Left hindlimb (tissue), 1 donor: Measurements from ENCODE around the gene MUCL3.
A peak's percentile ranks its signal among the peaks of the same experiment; 100 is the strongest.
"Not testable (repeated sequence)": the region's sequence is repeated elsewhere in the genome, so short reads cannot be mapped to it uniquely, and the experiment has no call there.

Experiments used
- DNase-seq: peaks from one replicate; pipeline ENCODE4 v3.0.0-alpha.2; 2018

Gene MUCL3, protein sequence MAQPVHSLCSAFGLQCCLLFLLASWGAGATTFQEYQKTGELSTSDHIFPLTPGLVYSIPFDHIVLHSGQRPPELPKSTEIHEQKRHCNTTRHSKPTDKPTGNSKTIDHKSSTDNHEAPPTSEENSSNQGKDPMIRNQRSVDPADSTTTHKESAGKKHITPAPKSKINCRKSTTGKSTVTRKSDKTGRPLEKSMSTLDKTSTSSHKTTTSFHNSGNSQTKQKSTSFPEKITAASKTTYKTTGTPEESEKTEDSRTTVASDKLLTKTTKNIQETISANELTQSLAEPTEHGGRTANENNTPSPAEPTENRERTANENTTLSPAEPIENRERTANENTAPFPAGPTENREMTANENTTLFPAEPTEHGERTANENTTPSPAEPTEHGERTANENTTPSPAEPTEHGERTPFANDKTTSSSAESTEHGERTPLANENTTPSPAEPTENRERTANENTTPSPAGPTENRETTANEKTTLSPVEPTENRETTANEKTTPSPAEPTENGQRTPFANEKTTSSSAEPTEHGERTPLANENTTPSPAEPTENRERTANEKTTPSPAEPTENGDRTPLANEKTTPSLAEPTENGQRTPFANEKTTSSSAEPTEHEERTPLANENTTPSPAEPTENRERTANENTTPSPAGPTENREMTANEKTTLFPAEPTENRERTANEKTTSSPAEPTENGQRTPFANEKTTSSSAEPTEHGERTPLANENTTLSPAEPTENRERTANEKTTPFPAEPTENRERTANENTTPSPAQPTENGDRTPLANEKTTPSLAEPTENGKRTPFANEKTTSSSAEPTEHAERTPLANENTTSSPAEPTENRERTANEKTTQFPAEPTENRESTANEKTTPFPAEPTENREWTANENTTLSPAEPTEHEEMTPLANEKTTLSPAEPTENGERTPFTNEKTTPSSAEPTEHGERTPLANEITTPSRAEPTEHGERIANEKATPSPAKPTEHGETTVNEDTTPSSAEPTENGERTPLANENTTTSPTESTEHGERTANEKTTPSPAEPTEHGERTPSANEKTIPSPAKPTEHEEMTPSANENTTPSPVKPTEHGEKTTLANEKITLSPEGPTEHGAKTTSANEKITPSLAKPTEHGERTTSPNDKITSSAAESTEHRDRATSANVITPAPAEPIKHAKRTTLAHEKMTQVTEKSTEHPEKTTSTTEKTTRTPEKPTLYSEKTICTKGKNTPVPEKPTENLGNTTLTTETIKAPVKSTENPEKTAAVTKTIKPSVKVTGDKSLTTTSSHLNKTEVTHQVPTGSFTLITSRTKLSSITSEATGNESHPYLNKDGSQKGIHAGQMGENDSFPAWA (N-terminal part only)

GRCh38 chr6:30940361-30940986, at the start of gene MUCL3:
MUCL3 (plus strand) TSS chr6:30940973; CDS start chr6:30941000, 27 bp downstream.
- DNase-seq, result no peak

- DNase-seq, result no peak
Observed at GRCh38 chr6:30891450-30891723, 49.4 kb upstream of the MUCL3 start.

DNA sequence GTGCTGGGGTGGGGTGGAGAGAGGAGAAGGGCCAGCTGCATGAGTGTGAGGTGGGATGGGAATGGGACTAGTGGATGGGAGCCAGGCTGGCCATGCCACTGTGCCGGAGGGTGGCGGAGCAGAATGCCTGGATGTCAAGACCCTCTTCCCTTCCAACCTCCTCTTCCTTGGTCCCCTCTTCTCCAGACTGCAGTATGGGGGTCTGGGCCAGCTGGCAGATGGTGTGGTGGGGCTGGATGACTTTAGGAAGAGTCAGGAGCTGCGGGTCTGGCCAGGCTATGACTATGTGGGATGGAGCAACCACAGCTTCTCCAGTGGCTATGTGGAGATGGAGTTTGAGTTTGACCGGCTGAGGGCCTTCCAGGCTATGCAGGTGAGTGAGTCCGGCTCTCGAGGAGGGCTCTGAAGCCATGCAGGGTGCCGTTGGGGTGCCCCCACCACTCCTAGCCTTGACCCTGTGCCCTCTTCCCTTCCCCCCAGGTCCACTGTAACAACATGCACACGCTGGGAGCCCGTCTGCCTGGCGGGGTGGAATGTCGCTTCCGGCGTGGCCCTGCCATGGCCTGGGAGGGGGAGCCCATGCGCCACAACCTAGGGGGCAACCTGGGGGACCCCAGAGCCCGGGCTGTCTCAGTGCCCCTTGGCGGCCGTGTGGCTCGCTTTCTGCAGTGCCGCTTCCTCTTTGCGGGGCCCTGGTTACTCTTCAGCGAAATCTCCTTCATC, 48.8 kb upstream of the MUCL3 start:
- DNase-seq, result peak; percentile 14

DNA sequence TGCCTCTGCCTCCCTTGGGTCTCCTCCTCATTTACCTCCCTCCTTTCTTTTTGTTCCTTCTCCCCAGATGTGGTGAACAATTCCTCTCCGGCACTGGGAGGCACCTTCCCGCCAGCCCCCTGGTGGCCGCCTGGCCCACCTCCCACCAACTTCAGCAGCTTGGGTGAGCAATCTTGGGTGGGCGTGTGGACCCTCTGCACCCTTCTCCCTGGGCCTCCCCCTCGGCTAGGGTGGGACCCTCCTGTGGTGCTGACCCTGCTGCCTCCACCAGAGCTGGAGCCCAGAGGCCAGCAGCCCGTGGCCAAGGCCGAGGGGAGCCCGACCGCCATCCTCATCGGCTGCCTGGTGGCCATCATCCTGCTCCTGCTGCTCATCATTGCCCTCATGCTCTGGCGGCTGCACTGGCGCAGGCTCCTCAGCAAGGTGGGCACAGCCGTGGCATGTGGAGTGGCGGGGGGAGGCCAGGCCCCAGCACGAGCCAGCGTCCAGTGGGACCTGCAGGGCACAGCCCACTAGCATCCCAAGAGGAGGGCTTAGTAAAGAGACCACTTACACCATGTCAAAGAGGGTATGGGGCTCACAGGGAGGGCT, 47.7 kb upstream of the MUCL3 start:
- DNase-seq, result peak; percentile 13

DNA sequence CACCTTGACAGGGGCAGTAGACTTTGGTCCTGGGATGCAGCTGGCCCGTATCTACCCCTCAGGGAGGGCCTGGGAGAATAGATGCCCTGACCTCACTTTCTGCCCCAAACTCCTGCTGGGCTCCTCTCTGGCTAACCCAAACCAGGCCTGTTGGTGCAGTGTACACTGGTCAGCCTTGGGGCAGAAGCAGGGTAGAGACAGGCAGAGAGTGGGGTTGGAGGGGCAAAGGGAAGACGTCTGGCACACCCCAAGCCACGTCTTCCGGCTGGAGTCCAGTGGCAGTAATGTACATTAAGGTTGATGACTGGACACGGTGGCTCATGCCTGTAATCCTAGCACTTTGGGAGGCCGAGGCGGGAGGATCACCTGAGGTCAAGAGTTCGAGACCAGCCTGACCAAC, 47.1 kb upstream of the MUCL3 start:
- no peak for DNase-seq

- peak; percentile 21 for DNase-seq
Observed at GRCh38 chr6:30894381-30894780, 46.4 kb upstream of the MUCL3 start.

GRCh38 chr6:30894935-30895334, 45.8 kb upstream of the MUCL3 start:
- DNase-seq, result peak; percentile 2

- DNase-seq, result peak; percentile 6
Observed at GRCh38 chr6:30895343-30895742, 45.4 kb upstream of the MUCL3 start.

GRCh38 chr6:30896541-30896940, 44.2 kb upstream of the MUCL3 start:
- DNase-seq, result peak; percentile 22

GRCh38 chr6:30897882-30898281, 42.9 kb upstream of the MUCL3 start:
- peak; percentile 16 for DNase-seq

DNA sequence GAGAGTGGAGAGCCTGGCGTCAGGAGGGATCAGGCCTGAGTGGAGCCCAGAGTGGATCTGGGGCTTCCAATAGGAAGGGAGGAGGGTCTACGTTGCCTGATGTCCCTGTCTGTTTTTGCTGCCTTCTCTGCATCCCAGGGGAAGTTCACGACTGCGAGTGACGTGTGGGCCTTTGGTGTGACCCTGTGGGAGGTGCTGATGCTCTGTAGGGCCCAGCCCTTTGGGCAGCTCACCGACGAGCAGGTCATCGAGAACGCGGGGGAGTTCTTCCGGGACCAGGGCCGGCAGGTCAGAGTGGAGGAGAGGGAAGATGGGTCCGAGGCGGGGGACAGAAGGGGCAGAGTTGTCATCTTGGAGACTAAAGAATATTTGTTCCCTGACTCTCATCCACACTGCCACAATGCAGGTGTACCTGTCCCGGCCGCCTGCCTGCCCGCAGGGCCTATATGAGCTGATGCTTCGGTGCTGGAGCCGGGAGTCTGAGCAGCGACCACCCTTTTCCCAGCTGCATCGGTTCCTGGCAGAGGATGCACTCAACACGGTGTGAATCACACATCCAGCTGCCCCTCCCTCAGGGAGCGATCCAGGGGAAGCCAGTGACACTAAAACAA, 41.9 kb upstream of the MUCL3 start:
- peak; percentile 20 for DNase-seq

- DNase-seq, result no peak
Observed at GRCh38 chr6:30900863-30901417, 39.8 kb upstream of the MUCL3 start.

GRCh38 chr6:30901436-30901835, 39.3 kb upstream of the MUCL3 start:
- DNase-seq, result no peak

DNA sequence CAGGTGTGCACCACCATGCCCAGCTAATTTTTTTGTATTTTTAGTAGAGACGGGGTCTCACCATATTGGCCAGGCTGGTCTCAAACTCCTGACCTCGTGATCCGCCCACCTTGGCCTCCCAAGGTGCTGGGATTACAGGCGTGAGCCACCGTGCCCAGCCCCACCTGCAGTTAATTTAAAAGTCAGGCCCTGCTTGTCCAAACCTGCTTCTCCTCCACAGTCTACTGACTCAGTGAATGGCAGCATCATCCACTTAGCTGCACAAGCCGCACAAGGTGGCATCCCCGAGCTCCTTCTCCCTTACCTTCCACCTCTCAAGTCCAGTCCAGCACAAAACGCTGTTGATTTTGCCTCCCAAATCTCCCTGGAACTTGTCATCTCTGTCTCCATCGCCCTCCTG, 38.6 kb upstream of the MUCL3 start:
- not testable (repeated sequence) for DNase-seq

DNA sequence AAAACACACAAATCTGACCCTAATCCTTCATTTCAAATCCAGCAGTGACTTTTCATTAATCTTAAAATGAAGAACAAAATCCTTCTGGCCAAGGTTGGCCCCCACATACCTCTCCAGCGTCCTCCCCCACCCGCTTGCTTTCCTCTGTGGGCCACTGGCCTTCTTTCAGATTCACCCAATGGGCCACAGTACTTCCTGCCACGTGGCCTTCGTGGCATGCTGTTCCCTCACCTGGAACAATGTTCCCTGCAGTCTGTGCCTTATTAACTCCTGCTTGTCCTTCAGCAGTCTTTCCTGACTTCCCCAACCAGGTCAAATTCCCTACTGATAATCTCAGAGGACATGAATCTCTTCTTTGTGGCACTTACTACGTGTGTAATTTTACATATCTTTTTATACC, 38.1 kb upstream of the MUCL3 start:
- peak; percentile 4 for DNase-seq

DNA sequence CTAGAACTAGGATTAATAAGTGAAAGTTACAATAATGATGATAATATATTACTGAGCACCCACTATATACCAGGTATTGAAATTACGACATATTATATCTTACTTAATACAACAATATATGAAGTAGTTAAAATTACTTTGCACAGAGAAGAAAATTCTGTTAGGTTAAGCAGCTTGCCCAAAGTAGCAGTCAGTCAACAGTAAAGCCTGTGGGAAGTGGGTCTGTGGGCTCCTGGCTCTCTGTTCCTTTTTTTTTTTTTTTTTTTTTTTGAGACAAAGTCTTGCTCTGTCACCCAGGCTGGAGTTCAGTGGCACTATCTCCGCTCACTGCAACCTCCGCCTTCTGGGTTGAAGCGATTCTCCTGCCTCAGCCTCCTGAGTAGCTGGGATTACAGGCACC, 37.5 kb upstream of the MUCL3 start:
- DNase-seq, result no peak

- DNase-seq, result not testable (repeated sequence)
Observed at GRCh38 chr6:30907290-30907757, 33.4 kb upstream of the MUCL3 start.

GRCh38 chr6:30907758-30908591, 32.8 kb upstream of the MUCL3 start, which contains the start of gene GTF2H4:
GTF2H4 (plus strand) TSS chr6:30908207.
- DNase-seq, result peak; percentile 98

GRCh38 chr6:30908700-30909099, 32.1 kb upstream of the MUCL3 start:
- DNase-seq, result peak; percentile 13

- DNase-seq, result peak; percentile 2
Observed at GRCh38 chr6:30910473-30910872, 30.3 kb upstream of the MUCL3 start.
